Activated T-cell treated with anti-CD3 and anti-CD28 coated beads, Interleukin-2, amount 50 U/mL, for 4 hours (primary cell): ENCODE data around the gene OR1I1. TPM values are rescaled to one million over a fixed set of nuclear protein-coding genes. Genes with fewer than 3 reads are reported as not detected.
A peak's percentile ranks its signal among the peaks of the same experiment; 100 is the strongest.
"Not testable (repeated sequence)": the region's sequence is repeated elsewhere in the genome, so short reads cannot be mapped to it uniquely, and the experiment has no call there.

Source experiments
- ATAC-seq, 2 donors: fragments of 200-7000 bp; cut with Tn5 transposase; one replicate each; pipeline ENCODE4 v1.10.0; 2021
- DNase-seq: peaks from one replicate; pipeline ENCODE4 v3.0.0-alpha.2; 2020
- H3K27me3 Mint-ChIP-seq: one replicate; pipeline ENCODE4 v1.8.0; 2021; ENCODE audit warnings: low read depth, mixed read lengths
- H3K36me3 Mint-ChIP-seq: one replicate; pipeline ENCODE4 v1.8.0; 2022; ENCODE audit warnings: mixed read lengths; ENCODE audit not compliant: insufficient read depth
- H3K4me1 Mint-ChIP-seq: one replicate; pipeline ENCODE4 v1.8.0; 2021; ENCODE audit warnings: low read depth, mixed read lengths
- H3K4me3 Mint-ChIP-seq: one replicate; pipeline ENCODE4 v1.8.0; 2021; ENCODE audit warnings: mild to moderate bottlenecking, moderate library complexity, mixed read lengths
- H3K9me3 Mint-ChIP-seq: one replicate; pipeline ENCODE4 v1.8.0; 2021; ENCODE audit warnings: mixed read lengths
- total RNA-seq, 3 donors: library from RNA; stranded (reverse); gene quantifications; one replicate each; pipeline ENCODE4 v1.2.1, GENCODE V29; 2021

OR1I1 gene
- total RNA-seq, 3 donors from 2014 or later = not detected

GRCh38 chr19:15075806-15076205 is 6.2 kb upstream of the OR1I1 start:
- H3K4me1 Mint-ChIP-seq = no peaks in the 10 kb centered on the region
- no peaks in the 10 kb centered on the region for H3K36me3 Mint-ChIP-seq
- peaks cover 5% of the 10 kb centered on the region for H3K27me3 Mint-ChIP-seq
- ATAC-seq (no peak), DNase-seq (no peak)
- no peak overlapping the region for H3K4me3 Mint-ChIP-seq
- no peaks in the 10 kb centered on the region for H3K9me3 Mint-ChIP-seq

- not testable (repeated sequence) for ATAC-seq, DNase-seq, H3K4me3 Mint-ChIP-seq, H3K9me3 Mint-ChIP-seq, H3K4me1 Mint-ChIP-seq, H3K36me3 Mint-ChIP-seq
- H3K27me3 Mint-ChIP-seq = peaks cover 30% of the 10 kb centered on the region
Measured at GRCh38 chr19:15080002-15080401, 2.0 kb upstream of the OR1I1 start.

GRCh38 chr19:15087182-15087581 is 5.2 kb downstream of the OR1I1 start:
- Mint-ChIP-seq H3K4me3 (no peak overlapping the region), H3K27me3 (peaks cover 37% of the 10 kb centered on the region), H3K9me3 (no peaks in the 10 kb centered on the region), H3K36me3 (no peaks in the 10 kb centered on the region), H3K4me1 (peaks cover 2% of the 10 kb centered on the region)
- ATAC-seq = no peak
- DNase-seq = no peak

GRCh38 chr19:15091918-15092753 is 10.1 kb downstream of the OR1I1 start:
- Mint-ChIP-seq H3K27me3 (peaks cover 18% of the 10 kb centered on the region), H3K9me3 (no peaks in the 10 kb centered on the region), H3K4me3 (no peak overlapping the region), H3K36me3 (no peaks in the 10 kb centered on the region), H3K4me1 (peaks cover 3% of the 10 kb centered on the region)
- ATAC-seq (peak; percentile 43 to 52), DNase-seq (peak; percentile 32)

GRCh38 chr19:15093001-15093400 is 11.0 kb downstream of the OR1I1 start:
- Mint-ChIP-seq H3K36me3 (no peaks in the 10 kb centered on the region), H3K4me3 (no peak overlapping the region), H3K27me3 (peaks cover 11% of the 10 kb centered on the region), H3K4me1 (peaks cover 3% of the 10 kb centered on the region), H3K9me3 (no peaks in the 10 kb centered on the region)
- DNase-seq (no peak), ATAC-seq (no peak)

GRCh38 chr19:15096223-15096622 is 14.2 kb downstream of the OR1I1 start:
- Mint-ChIP-seq H3K27me3 (peaks cover 11% of the 10 kb centered on the region), H3K4me3 (no peak overlapping the region), H3K4me1 (peaks cover 3% of the 10 kb centered on the region), H3K9me3 (no peaks in the 10 kb centered on the region), H3K36me3 (no peaks in the 10 kb centered on the region)
- ATAC-seq = no peak
- no peak for DNase-seq

GRCh38 chr19:15097980-15098379 is 16.0 kb downstream of the OR1I1 start:
- not testable (repeated sequence) for H3K36me3 Mint-ChIP-seq, H3K27me3 Mint-ChIP-seq, H3K4me1 Mint-ChIP-seq, DNase-seq, ATAC-seq, H3K9me3 Mint-ChIP-seq, H3K4me3 Mint-ChIP-seq

GRCh38 chr19:15098460-15098859 is 16.4 kb downstream of the OR1I1 start:
- Mint-ChIP-seq H3K4me3 (no peak overlapping the region), H3K27me3 (peaks cover 9% of the 10 kb centered on the region), H3K4me1 (no peaks in the 10 kb centered on the region), H3K9me3 (peaks cover 5% of the 10 kb centered on the region), H3K36me3 (no peaks in the 10 kb centered on the region)
- no peak for ATAC-seq
- DNase-seq = no peak

- peaks cover 9% of the 10 kb centered on the region for H3K27me3 Mint-ChIP-seq
- ATAC-seq (no peak), DNase-seq (no peak)
- H3K4me3 Mint-ChIP-seq = no peak overlapping the region
- H3K36me3 Mint-ChIP-seq = no peaks in the 10 kb centered on the region
- no peaks in the 10 kb centered on the region for H3K4me1 Mint-ChIP-seq
- peaks cover 9% of the 10 kb centered on the region for H3K9me3 Mint-ChIP-seq
Measured at GRCh38 chr19:15099017-15099582, 17.1 kb downstream of the OR1I1 start.

- peak; percentile 58 for DNase-seq
- peak in 1 of 2 donors; percentile 67 for ATAC-seq
- peaks cover 4% of the 10 kb centered on the region for H3K4me1 Mint-ChIP-seq
- H3K36me3 Mint-ChIP-seq = no peaks in the 10 kb centered on the region
- H3K4me3 Mint-ChIP-seq = no peak overlapping the region
- peaks cover 16% of the 10 kb centered on the region for H3K27me3 Mint-ChIP-seq
- H3K9me3 Mint-ChIP-seq = peaks cover 21% of the 10 kb centered on the region
Measured at GRCh38 chr19:15101479-15102082, 19.6 kb downstream of the OR1I1 start.

GRCh38 chr19:15104003-15104402 is 22.0 kb downstream of the OR1I1 start:
- Mint-ChIP-seq H3K4me3 (no peak overlapping the region), H3K4me1 (peaks cover 15% of the 10 kb centered on the region), H3K9me3 (peaks cover 21% of the 10 kb centered on the region), H3K27me3 (peaks cover 27% of the 10 kb centered on the region), H3K36me3 (no peaks in the 10 kb centered on the region)
- DNase-seq (no peak), ATAC-seq (no peak)

GRCh38 chr19:15104411-15104810 is 22.4 kb downstream of the OR1I1 start:
- no peak for ATAC-seq
- peaks cover 21% of the 10 kb centered on the region for H3K9me3 Mint-ChIP-seq

GRCh38 chr19:15105044-15105443 is 23.0 kb downstream of the OR1I1 start:
- ATAC-seq = no peak
- Mint-ChIP-seq H3K4me1 (peaks cover 15% of the 10 kb centered on the region), H3K9me3 (peaks cover 21% of the 10 kb centered on the region), H3K36me3 (no peaks in the 10 kb centered on the region), H3K4me3 (no peak overlapping the region), H3K27me3 (peaks cover 27% of the 10 kb centered on the region)
- DNase-seq = no peak

More at GRCh38 chr19:15104411-15104810, 22.4 kb downstream of the OR1I1 start:
- no peaks in the 10 kb centered on the region for H3K36me3 Mint-ChIP-seq
- no peak for DNase-seq
- H3K4me1 Mint-ChIP-seq = peaks cover 15% of the 10 kb centered on the region
- no peak overlapping the region for H3K4me3 Mint-ChIP-seq
- H3K27me3 Mint-ChIP-seq = peaks cover 27% of the 10 kb centered on the region

GRCh38 chr19:15107061-15108010 is 25.3 kb downstream of the OR1I1 start, which contains the start of gene SYDE1:
Gene SYDE1 (plus strand): TSS chr19:15107401. CDS start chr19:15107434, 33 bp downstream.
- peaks cover 21% of the 10 kb centered on the region for H3K9me3 Mint-ChIP-seq
- H3K27me3 Mint-ChIP-seq = peaks cover 27% of the 10 kb centered on the region
- H3K4me3 Mint-ChIP-seq = peak within 1 kb of the TSS; percentile 69
- no peak for DNase-seq
- H3K36me3 Mint-ChIP-seq = no peaks in the 10 kb centered on the region
- H3K4me1 Mint-ChIP-seq = peaks cover 15% of the 10 kb centered on the region
- ATAC-seq = peak; percentile 66 to 67
